ENCODE results near the gene SAFB2.
"Not testable (repeated sequence)": the region's sequence is repeated elsewhere in the genome, so short reads cannot be mapped to it uniquely, and the experiment has no call there.

Gene SAFB2

GRCh38 chr19:5609881-5610448, 12.6 kb downstream of the SAFB2 start:
- H3K4me3 ChIP-seq (ENCODE audit: low read depth, low read length) = no peak overlapping the region
- TF ChIP-seq CTCF (IDR thresholded peaks at IDR 0.05; ENCODE audit: low read depth, low read length) = no peak

- not testable (repeated sequence) for H3K4me3 ChIP-seq (ENCODE audit: low read depth, low read length)
Observed at GRCh38 chr19:5608766-5609165, 13.8 kb downstream of the SAFB2 start.

GRCh38 chr19:5608291-5608690, 14.3 kb downstream of the SAFB2 start:
- no peak for TF ChIP-seq CTCF (IDR thresholded peaks at IDR 0.05; ENCODE audit: low read depth, low read length)
- no peak overlapping the region for H3K4me3 ChIP-seq (ENCODE audit: low read depth, low read length)

- H3K4me3 ChIP-seq (ENCODE audit: low read depth, low read length) = no peak overlapping the region
- TF ChIP-seq CTCF (IDR thresholded peaks at IDR 0.05; ENCODE audit: low read depth, low read length) = no peak
Observed at GRCh38 chr19:5607318-5608275, 15.0 kb downstream of the SAFB2 start.

GRCh38 chr19:5605362-5605761, 17.2 kb downstream of the SAFB2 start:
- TF ChIP-seq CTCF (IDR thresholded peaks at IDR 0.05; ENCODE audit: low read depth, low read length) = no peak
- no peak overlapping the region for H3K4me3 ChIP-seq (ENCODE audit: low read depth, low read length)

GRCh38 chr19:5603626-5604025, 18.9 kb downstream of the SAFB2 start:
- TF ChIP-seq CTCF (IDR thresholded peaks at IDR 0.05; ENCODE audit: low read depth, low read length) = no peak
- H3K4me3 ChIP-seq (ENCODE audit: low read depth, low read length) = no peak overlapping the region

- no peak for TF ChIP-seq CTCF (IDR thresholded peaks at IDR 0.05; ENCODE audit: low read depth, low read length)
- H3K4me3 ChIP-seq (ENCODE audit: low read depth, low read length) = no peak overlapping the region
Observed at GRCh38 chr19:5600797-5601196, 21.8 kb downstream of the SAFB2 start.

Measured in WI38 (cell line).